Right forelimb (tissue), 1 donor: Measurements from ENCODE around the gene SAP30BP.

Experiments used
- DNase-seq: peaks from one replicate; pipeline ENCODE4 v3.0.0-alpha.2; 2018

Gene SAP30BP

GRCh38 chr17:75743625-75744206, 76.6 kb downstream of the SAP30BP start:
- DNase-seq: no peak

DNA sequence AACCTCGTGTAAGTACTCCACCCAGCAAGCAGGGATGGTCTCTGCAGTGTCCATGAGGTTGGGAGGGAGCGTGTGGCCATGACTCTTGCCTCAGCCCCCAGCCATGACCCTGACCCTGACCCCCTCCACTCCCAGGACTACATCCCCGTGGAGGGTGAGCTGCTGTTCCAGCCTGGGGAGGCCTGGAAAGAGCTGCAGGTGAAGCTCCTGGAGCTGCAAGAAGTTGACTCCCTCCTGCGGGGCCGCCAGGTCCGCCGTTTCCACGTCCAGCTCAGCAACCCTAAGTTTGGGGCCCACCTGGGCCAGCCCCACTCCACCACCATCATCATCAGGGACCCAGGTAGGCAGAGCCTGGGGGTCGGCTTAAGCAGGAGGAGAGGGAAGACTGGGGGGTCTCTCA, 81.6 kb downstream of the SAP30BP start:
- DNase-seq: no peak

DNA sequence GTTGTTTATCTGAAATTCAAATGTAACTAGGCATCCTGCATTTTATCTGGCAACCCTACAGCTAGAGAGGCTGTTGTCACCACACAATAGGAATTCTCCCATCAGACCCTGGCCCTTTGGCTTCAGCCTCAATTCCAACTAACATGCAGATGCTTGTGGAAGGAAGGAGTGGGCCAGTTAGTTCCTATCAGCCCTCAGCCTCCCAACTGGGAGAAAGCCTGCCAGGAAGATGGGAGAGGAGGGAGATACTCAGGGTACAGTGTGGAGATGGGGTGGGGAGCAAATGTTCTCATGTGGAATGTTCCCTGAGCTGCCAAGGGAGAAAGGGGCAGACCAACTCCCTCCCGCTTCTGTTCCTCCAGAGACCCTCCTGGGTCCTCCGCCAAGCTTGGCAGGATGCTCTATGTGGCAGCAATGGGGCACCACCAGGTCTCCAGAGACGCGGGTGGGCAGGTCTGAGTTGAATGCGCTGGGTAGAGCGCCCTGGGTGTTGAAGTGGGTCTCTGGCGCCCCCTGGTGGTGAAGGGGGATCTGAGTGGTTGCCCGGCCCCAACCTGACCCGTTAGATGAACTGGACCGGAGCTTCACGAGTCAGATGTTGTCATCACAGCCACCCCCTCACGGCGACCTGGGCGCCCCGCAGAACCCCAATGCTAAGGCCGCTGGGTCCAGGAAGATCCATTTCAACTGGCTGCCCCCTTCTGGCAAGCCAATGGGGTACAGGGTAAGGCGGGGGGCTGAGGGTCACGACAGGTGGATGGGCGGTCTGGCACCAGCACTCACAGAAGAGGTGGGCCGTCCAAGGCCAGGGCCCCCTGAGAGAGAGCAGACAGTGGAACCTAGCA, 82.6 kb downstream of the SAP30BP start:
- peak; percentile 88 for DNase-seq

- no peak for DNase-seq
Measured at GRCh38 chr17:75750661-75751423, 83.7 kb downstream of the SAP30BP start.

DNA sequence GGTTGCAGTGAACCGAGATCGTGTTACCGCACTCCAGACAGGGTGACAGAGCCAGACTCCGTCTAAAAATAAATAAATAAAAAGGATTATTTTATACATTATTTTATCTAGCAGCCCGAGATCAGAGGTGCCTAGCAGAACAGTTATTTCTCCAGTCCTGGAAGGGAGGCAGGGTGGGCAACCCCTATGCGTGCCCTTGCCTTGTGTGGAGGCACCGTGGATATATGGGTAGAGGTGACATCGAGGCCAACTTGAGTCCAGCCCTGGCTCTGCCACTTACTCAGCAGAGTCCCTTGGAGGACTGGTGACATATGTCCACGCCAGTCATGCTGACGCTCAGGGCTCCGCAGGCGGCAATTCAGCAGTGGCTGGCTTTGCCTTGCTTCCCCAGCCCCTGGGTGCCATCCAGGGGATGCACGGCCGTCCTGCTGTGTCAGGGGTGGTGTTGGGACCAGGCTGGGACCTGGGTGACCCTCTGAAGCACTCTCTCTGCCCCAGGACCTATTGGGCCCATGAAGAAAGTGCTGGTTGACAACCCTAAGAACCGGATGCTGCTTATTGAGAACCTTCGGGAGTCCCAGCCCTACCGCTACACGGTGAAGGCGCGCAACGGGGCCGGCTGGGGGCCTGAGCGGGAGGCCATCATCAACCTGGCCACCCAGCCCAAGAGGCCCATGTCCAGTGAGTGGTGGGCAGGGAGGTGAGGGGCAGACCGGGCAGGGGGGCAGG, 84.7 kb downstream of the SAP30BP start:
- no peak for DNase-seq

DNA sequence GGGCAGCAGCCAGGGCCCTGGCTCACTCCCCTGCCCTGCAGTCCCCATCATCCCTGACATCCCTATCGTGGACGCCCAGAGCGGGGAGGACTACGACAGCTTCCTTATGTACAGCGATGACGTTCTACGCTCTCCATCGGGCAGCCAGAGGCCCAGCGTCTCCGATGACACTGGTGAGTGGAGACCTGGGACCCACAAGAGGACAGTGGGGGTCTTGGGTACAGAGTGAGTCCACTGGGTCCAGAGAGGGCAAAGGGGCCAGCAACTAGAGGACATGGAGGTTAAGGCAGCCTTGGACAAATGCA, 85.2 kb downstream of the SAP30BP start:
- DNase-seq: no peak

DNA sequence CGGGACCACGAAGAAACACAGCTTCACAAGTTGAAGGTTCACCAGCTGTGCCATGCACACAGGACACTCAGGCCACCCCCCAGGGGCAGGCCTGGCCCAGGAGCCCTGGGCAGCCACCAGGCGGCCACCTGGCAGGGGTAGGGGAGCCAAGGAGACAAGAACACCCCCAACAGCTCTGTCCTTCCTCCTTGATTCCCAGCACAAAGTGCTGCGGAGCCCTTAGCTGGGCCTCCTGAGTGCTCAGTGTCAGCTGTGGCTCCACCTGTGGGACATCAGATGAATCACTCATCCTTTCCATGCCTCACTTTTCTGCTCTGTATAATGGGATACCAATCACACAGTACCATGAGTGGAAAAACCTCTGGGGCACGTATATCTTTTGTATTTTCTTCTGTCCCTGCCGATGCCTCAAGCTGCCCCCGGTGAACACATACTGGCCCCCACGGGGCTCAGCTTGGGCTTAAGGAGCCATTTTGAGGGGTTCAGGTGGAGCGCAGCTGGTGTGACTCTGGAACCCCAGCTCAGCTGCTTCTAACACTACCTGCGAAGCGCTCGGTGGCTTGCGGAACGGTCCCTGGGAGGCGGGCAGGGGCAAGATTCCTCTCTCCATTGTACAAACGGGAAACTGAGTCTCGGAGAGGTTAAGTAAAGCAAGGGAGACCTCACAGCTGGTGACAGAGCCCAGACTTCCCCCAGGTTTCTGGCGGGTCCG, 85.8 kb downstream of the SAP30BP start:
- DNase-seq: no peak

DNA sequence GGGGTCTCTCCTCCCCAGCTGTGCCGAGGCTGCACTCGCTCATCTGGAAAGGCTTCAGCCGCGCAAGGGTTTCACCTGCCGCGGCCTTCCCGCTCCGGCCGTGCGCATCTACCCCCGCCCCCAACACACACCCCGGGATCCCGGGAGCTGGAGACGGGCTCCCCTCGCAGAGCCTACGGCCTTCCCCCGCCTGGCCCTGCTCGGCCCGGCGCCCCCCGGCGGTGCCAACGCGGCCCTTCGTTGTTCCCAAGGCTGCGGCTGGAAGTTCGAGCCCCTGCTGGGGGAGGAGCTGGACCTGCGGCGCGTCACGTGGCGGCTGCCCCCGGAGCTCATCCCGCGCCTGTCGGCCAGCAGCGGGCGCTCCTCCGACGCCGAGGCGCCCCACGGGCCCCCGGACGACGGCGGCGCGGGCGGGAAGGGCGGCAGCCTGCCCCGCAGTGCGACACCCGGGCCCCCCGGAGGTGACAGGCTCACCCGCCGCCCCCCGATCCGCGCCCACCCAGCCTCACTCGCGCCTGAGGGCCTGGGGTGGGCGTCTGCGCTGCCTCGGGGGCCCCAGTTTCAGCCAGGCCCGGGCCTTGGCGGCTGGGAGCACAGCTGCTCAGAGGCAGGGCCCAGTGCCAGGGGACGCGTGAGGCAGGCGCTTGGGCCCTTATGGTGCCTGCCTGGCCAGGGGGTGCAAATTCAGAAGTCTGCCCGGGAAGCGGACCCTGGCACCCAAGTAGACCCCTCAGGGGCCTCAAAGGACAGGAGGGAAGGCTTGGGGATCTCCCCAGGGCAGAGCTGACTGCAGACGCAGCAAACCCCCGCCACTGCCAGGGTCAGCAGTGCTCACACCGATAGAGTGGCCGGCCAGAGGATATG, 86.6 kb downstream of the SAP30BP start:
- peak; percentile 88 for DNase-seq

- DNase-seq: no peak
Measured at GRCh38 chr17:75754378-75755204, 87.5 kb downstream of the SAP30BP start.

GRCh38 chr17:75755205-75755901, 88.2 kb downstream of the SAP30BP start:
- no peak for DNase-seq

GRCh38 chr17:75755990-75756389, 88.9 kb downstream of the SAP30BP start:
- no peak for DNase-seq

DNA sequence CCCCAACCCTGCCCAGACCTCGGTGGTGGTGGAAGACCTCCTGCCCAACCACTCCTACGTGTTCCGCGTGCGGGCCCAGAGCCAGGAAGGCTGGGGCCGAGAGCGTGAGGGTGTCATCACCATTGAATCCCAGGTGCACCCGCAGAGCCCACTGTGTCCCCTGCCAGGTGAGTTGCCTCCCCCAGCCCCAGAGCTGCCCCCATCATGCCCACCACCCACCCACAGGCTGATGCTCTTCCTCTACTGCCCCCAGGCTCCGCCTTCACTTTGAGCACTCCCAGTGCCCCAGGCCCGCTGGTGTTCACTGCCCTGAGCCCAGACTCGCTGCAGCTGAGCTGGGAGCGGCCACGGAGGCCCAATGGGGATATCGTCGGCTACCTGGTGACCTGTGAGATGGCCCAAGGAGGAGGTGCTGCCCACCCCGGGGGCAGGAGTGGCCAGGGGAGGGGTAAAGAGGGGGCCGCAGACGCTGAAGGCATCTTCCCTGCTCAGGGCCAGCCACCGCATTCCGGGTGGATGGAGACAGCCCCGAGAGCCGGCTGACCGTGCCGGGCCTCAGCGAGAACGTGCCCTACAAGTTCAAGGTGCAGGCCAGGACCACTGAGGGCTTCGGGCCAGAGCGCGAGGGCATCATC, 89.4 kb downstream of the SAP30BP start:
- no peak for DNase-seq

GRCh38 chr17:75757086-75757681, 90.0 kb downstream of the SAP30BP start:
- no peak for DNase-seq
